ENCODE data around the gene CHRNE. TPM values are rescaled to one million over a fixed set of nuclear protein-coding genes. Genes with fewer than 3 reads are reported as not detected.

The CHRNE gene
- total RNA-seq, 4 donors from 2014 or later, result 0.53 to 5.2 (median 3.6) TPM

GRCh38 chr17:4851084-4851483, 51.8 kb downstream of the CHRNE start:
- no peak for DNase-seq (ENCODE audit: low spot score in 2 of 2)
- intact Hi-C loops (cut with DNase I; ENCODE audit: low total_unique reads), result no loop called here
- WGBS, 2 donors, result 64 to 67% methylated on average over 3 of the region's 3 CpGs
- TF ChIP-seq CTCF (IDR thresholded peaks at IDR 0.05) (no peak), POLR2A (IDR thresholded peaks at IDR 0.05) (no peak)
- no peak overlapping the region for H3K4me3 ChIP-seq (ENCODE audit: low read depth, poor library complexity, severe bottlenecking)

- intact Hi-C loops (cut with DNase I; ENCODE audit: low total_unique reads), result no loop called here
- H3K4me3 ChIP-seq (ENCODE audit: low read depth, poor library complexity, severe bottlenecking), result no peak overlapping the region
- 45 to 72% methylated on average over 2 of the region's 2 CpGs for whole genome bisulfite sequencing, 2 donors
- DNase-seq (ENCODE audit: low spot score in 2 of 2), result no peak
- TF ChIP-seq CTCF (IDR thresholded peaks at IDR 0.05), result no peak
- TF ChIP-seq POLR2A (IDR thresholded peaks at IDR 0.05), result no peak
Observed at GRCh38 chr17:4850246-4850645, 52.7 kb downstream of the CHRNE start.

- no peak overlapping the region for H3K4me3 ChIP-seq (ENCODE audit: low read depth, poor library complexity, severe bottlenecking)
- TF ChIP-seq CTCF (IDR thresholded peaks at IDR 0.05) (no peak), POLR2A (IDR thresholded peaks at IDR 0.05) (no peak)
- no peak for DNase-seq (ENCODE audit: low spot score in 2 of 2)
- 25 to 52% methylated on average over 5 of the region's 5 CpGs for WGBS, 2 donors
- intact Hi-C loops (cut with DNase I; ENCODE audit: low total_unique reads), result no loop called here
Observed at GRCh38 chr17:4849011-4849536, 53.8 kb downstream of the CHRNE start.

Other genes with a start within 250 kb of the CHRNE start
- 10 to 100 TPM; 20.5 to 78.4 (median 26.0) TPM for gene PELP1, start 199.0 kb downstream of the CHRNE start, total RNA-seq
- gene ARRB2, start 192.5 kb downstream of the CHRNE start, total RNA-seq, result 10 to 100 TPM in 3 of 4 donors, 1 to 10 TPM in 1; 8.5 to 16.4 (median 11.8) TPM
- gene MED11, start 171.7 kb downstream of the CHRNE start, total RNA-seq, result 10 to 100 TPM; 22.9 to 47.0 (median 40.9) TPM
- 1 to 10 TPM in 2 of 4 donors, under 1 TPM in 1, not detected in 1; 0.46 to 1.7 (median 1.2) TPM for gene ZMYND15, start 163.3 kb downstream of the CHRNE start, total RNA-seq
- gene CXCL16, start 163.2 kb downstream of the CHRNE start, total RNA-seq, result 10 to 100 TPM; 25.0 to 28.1 (median 25.5) TPM
- not detected for gene TM4SF5, start 131.2 kb downstream of the CHRNE start, total RNA-seq
- gene VMO1, start 116.7 kb downstream of the CHRNE start, total RNA-seq, result 1 to 10 TPM in 3 of 4 donors, not detected in 1; 2.2 to 9.9 (median 5.3) TPM
- 1 to 10 TPM in 1 of 4 donors, not detected in 3; 1.2 TPM for gene GLTPD2, start 114.1 kb downstream of the CHRNE start, total RNA-seq
- gene PSMB6, start 106.9 kb downstream of the CHRNE start, total RNA-seq, result 100 to 1,000 TPM; 103 to 207 (median 177) TPM
- 10 to 100 TPM; 40.1 to 78.8 (median 56.3) TPM for gene PLD2, start 95.9 kb downstream of the CHRNE start, total RNA-seq
- gene MINK1, start 69.8 kb downstream of the CHRNE start, total RNA-seq, result 100 to 1,000 TPM; 128 to 208 (median 140) TPM
- 10 to 100 TPM in 2 of 4 donors, 1 to 10 TPM in 2; 7.0 to 13.4 (median 10.1) TPM for gene C17orf107, start 3.6 kb downstream of the CHRNE start, total RNA-seq
- gene GP1BA, start 29.2 kb upstream of the CHRNE start, total RNA-seq, result not detected
- 10 to 100 TPM; 35.5 to 87.7 (median 59.2) TPM for gene SLC25A11, start 36.9 kb upstream of the CHRNE start, total RNA-seq
- 10 to 100 TPM; 66.3 to 95.4 (median 80.2) TPM for gene RNF167, start 37.2 kb upstream of the CHRNE start, total RNA-seq
- gene PFN1, start 45.4 kb upstream of the CHRNE start, total RNA-seq, result 100 to 1,000 TPM; 479 to 709 (median 540) TPM
- 1 to 10 TPM; 1.0 to 7.9 (median 4.9) TPM for gene ENO3, start 48.0 kb upstream of the CHRNE start, total RNA-seq
- gene SPAG7, start 64.7 kb upstream of the CHRNE start, total RNA-seq, result 10 to 100 TPM; 35.1 to 64.0 (median 51.7) TPM
- 10 to 100 TPM; 21.7 to 35.3 (median 30.6) TPM for gene CAMTA2, start 84.6 kb upstream of the CHRNE start, total RNA-seq
- gene INCA1, start 94.4 kb upstream of the CHRNE start, total RNA-seq, result 1 to 10 TPM in 3 of 4 donors, under 1 TPM in 1; 0.39 to 2.6 (median 1.4) TPM
- gene KIF1C, start 94.9 kb upstream of the CHRNE start, total RNA-seq, result 100 to 1,000 TPM in 2 of 4 donors, 10 to 100 TPM in 2; 87.6 to 140 (median 100) TPM
- gene SLC52A1, start 132.3 kb upstream of the CHRNE start, total RNA-seq, result 10 to 100 TPM in 1 of 4 donors, 1 to 10 TPM in 3; 3.3 to 16.1 (median 4.8) TPM
- gene ZFP3, start 175.4 kb upstream of the CHRNE start, total RNA-seq, result 1 to 10 TPM; 1.2 to 5.2 (median 3.5) TPM
- 1 to 10 TPM; 6.5 to 8.7 (median 8.6) TPM for gene ZNF232, start 208.8 kb upstream of the CHRNE start, total RNA-seq
- gene USP6, start 212.9 kb upstream of the CHRNE start, total RNA-seq, result under 1 TPM in 3 of 4 donors, not detected in 1; 0.04 to 0.98 (median 0.19) TPM

All from lower leg skin (tissue), 4 donors.